Mucosa of gallbladder (tissue), 1 donor: ENCODE data around the gene CIITA. TPM values are rescaled to one million over a fixed set of nuclear protein-coding genes. Genes with fewer than 3 reads are reported as not detected.
"Not testable (repeated sequence)": the region's sequence is repeated elsewhere in the genome, so short reads cannot be mapped to it uniquely, and the experiment has no call there.

Experiments used
- DNase-seq: peaks from one replicate; pipeline ENCODE4 v3.0.0-alpha.2; 2020; ENCODE audit warnings: low spot score
- total RNA-seq: library from RNA; stranded (reverse); gene quantifications from one replicate; pipeline ENCODE4 v1.2.1, GENCODE V29; 2021
- donor health status: DM: no; HTN: no; CAD: no.

The CIITA gene, protein sequence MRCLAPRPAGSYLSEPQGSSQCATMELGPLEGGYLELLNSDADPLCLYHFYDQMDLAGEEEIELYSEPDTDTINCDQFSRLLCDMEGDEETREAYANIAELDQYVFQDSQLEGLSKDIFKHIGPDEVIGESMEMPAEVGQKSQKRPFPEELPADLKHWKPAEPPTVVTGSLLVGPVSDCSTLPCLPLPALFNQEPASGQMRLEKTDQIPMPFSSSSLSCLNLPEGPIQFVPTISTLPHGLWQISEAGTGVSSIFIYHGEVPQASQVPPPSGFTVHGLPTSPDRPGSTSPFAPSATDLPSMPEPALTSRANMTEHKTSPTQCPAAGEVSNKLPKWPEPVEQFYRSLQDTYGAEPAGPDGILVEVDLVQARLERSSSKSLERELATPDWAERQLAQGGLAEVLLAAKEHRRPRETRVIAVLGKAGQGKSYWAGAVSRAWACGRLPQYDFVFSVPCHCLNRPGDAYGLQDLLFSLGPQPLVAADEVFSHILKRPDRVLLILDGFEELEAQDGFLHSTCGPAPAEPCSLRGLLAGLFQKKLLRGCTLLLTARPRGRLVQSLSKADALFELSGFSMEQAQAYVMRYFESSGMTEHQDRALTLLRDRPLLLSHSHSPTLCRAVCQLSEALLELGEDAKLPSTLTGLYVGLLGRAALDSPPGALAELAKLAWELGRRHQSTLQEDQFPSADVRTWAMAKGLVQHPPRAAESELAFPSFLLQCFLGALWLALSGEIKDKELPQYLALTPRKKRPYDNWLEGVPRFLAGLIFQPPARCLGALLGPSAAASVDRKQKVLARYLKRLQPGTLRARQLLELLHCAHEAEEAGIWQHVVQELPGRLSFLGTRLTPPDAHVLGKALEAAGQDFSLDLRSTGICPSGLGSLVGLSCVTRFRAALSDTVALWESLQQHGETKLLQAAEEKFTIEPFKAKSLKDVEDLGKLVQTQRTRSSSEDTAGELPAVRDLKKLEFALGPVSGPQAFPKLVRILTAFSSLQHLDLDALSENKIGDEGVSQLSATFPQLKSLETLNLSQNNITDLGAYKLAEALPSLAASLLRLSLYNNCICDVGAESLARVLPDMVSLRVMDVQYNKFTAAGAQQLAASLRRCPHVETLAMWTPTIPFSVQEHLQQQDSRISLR
- 26.9 TPM for total RNA-seq

- peak; percentile 86 for DNase-seq
Measured at GRCh38 chr16:10876799-10877341, at the start of gene CIITA. Gene CIITA (plus strand): TSS chr16:10877202. CDS start chr16:10877331, 129 bp downstream.

DNA sequence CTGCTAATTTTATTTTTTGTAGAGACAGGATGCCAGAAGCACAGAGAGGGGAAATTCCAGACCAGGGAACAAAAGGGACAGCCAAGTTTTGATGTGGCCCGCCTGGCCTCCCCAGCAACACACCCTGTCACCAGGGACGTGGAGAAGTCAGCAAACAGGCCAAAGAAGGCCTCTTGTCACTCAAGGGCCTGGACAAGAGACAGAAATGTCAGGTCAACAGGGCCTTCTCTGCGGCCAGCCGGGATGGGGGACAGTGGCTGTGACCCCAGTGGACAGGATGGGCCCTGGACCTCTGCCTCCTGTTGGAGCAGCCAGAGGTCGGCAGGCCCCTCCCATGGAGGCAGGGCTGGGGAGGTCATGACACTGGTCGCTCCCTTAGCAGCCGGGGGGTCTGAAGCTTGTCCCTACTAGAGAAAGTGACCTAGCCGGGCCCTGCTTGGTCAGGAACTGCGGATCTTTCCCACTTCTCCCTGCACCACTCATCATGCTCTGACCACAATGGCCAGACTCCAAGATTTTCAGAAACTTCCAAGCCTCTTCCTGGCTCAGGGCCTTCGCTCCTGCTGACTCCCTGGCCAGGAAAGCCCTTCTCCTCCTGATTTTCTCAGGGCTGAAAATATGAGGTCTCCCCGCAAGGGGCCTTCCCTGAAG, 49.2 kb upstream of the CIITA start:
- DNase-seq = peak; percentile 74

DNA sequence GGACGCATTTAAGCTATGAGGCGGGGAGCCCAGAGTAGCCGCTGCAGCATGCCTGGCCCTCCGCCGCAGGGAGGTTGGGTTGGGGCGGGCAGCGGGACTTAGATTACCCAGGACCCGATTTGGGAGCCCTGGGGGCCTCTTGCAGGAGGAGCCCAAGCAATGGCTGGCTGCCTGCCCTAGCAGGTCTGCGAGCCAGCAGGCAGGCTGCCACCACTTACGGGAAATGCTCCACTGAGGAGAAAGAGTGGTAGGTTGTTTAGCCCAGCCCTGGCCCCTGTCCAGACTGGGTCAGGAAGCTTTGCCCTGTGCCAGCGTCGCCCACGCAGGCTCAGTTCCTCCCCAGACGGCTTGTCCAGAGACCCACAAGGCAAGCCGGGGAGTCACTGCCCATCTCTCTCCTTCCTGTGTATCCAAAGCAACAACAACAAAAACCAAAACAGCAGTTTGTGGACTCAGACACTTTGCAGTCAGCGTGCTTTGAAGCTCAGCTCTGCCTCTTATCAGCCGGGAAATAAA, 48.1 kb upstream of the CIITA start:
- DNase-seq = peak; percentile 93

- DNase-seq = peak; percentile 45
Measured at GRCh38 chr16:10829390-10830098, 47.5 kb upstream of the CIITA start.

DNA sequence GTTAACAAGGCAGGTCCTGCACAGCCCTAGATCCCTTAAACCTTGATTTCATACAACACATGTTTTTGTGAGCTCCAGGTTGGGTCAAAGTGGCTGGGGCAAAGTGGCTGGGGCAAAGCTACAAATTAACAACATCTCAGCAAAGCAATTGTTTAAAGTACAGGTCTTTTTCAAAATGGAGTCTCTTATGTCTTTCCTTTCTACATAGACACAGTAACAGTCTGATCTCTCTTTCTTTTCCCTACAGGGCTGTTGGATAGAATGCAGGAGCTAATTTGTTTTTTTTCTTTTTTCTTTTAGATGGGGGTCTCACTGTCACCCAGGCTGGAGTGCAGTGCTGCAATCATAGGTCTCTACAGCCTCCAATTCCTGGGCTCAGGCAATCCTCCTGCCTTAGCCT, 46.8 kb upstream of the CIITA start:
- not testable (repeated sequence) for DNase-seq

- DNase-seq = no peak
Measured at GRCh38 chr16:10831894-10832886, 44.8 kb upstream of the CIITA start.

- DNase-seq = no peak
Measured at GRCh38 chr16:10833271-10833670, 43.7 kb upstream of the CIITA start.

DNA sequence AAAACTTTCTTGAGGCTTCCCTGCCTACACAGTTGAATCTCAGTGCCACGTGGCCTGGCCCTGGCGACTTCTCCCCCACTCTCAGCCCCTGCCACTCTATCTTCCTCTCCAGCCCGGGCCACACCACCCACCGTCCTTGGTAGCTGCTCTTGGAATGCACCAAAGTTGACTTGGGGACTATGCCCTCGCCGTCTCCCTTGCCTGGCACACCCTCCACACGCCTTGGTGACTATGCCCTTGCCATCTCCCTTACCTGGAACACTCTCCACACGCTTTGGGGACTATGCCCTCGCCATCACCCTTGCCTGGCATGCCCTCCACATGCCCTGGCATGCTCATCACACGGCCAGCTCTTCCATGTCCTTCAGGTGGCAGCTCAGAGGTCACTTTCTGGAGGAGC, 42.9 kb upstream of the CIITA start:
- no peak for DNase-seq

- no peak for DNase-seq
Measured at GRCh38 chr16:10834766-10835165, 42.2 kb upstream of the CIITA start.

GRCh38 chr16:10835281-10835931, 41.6 kb upstream of the CIITA start:
- DNase-seq = no peak

- DNase-seq = no peak
Measured at GRCh38 chr16:10836174-10836853, 40.7 kb upstream of the CIITA start.

DNA sequence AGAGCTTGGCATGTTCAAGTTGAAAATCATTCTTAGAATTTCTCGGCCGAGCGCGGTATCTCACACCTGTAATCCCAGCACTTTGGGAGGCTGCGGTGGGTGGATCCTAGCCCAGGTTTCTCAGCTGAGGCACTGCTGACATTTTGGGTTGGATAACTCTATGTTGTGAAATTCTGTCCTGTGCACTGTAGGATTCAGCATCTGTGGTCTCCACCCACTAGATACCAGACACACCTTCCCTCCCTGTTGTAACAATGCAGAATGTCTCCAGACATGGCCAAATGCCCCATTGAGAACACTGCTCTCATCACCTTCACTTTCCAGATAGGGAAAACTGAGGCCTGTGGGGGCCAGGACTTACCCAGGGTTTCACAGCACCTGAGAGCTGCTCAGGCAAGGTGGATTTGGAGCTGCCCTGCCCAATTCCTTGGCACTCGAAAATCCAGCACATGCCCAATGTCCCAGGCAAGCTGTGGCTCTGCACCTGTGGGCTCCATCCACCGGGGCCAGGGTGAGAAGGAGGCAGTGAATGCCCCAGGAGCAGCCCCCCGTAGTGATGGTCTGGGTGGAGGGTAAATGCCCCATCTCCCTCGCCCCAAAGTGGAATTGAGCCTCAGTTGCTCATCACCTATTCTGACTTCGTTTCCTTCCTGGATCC, 38.3 kb upstream of the CIITA start:
- no peak for DNase-seq

- no peak for DNase-seq
Measured at GRCh38 chr16:10839279-10839666, 37.7 kb upstream of the CIITA start.

- DNase-seq = no peak
Measured at GRCh38 chr16:10840703-10841102, 36.3 kb upstream of the CIITA start.

- DNase-seq = no peak
Measured at GRCh38 chr16:10846213-10846998, 30.6 kb upstream of the CIITA start.

DNA sequence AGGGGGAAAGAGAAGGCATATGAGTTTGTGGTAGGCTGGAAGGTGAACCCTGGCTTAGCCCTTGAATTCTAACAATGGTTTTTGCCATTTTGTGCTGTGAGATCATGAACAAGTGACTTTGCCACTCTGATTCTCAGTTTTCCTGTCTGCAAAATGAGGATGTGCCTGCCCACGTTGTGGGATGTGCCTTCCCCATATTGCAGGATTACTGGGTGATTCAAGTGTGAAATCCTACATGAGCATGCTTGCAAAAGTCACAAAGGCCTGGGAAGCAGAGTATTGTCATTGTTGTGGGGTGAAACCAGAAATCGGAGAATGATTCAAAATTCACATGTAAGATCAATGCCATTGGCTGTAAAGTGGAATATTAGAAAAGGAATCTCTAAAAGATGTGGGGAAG, 29.8 kb upstream of the CIITA start:
- no peak for DNase-seq
